Loucy (cell line): ENCODE measurements around the gene WWTR1.

Experiments used
- CTCF ChIP-seq: fragments of 200-600 bp; sonication (generic); conservative IDR thresholded peaks from 2 replicates; pipeline ENCODE4 v1.5.1; 2014; ENCODE audit warnings: mild to moderate bottlenecking, antibody characterized with exemption, low read length
- EZH2phosphoT487 ChIP-seq: fragments of 200-600 bp; IDR thresholded peaks from 2 replicates; pipeline ENCODE4 v1.6.1; 2018; ENCODE audit warnings: antibody characterized with exemption, mild to moderate bottlenecking, moderate library complexity, borderline replicate concordance

GRCh38 chr3:149639093-149639486, 18.7 kb downstream of the WWTR1 start:
- TF ChIP-seq CTCF (no peak), EZH2phosphoT487 (no peak)
